ENCODE results near the gene TTC21A.

TTC21A gene

DNA sequence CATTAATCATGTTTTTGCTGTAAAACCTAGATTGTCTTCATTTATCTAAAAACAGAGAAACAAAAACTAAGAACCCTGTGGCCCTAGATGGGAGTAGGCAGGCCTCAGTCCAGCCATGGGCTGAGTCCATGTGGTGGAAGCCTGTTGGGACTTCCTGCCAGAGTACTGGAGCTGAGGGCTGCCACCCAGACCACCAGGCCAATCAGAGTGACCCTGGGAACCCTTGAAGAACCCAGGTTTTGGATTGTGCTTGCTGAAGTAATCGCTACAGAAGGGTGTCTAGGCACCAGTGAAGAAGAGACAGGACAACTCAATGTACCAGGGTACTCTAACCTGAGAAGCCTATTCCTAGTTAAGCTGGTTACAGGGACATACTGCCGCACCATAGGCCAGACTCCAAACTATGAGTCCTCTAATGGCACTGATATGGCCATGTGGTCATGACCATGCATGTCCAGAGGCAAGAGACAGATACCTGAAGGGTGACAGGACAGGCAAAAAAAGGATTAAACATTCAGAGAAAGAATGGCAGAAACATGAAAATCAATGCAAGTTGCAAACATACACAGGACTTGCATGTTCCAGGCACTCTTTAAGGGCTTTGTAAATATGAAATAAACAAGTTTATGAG, 33.0 kb downstream of the TTC21A start:
- no peak for FAIRE-seq

DNA sequence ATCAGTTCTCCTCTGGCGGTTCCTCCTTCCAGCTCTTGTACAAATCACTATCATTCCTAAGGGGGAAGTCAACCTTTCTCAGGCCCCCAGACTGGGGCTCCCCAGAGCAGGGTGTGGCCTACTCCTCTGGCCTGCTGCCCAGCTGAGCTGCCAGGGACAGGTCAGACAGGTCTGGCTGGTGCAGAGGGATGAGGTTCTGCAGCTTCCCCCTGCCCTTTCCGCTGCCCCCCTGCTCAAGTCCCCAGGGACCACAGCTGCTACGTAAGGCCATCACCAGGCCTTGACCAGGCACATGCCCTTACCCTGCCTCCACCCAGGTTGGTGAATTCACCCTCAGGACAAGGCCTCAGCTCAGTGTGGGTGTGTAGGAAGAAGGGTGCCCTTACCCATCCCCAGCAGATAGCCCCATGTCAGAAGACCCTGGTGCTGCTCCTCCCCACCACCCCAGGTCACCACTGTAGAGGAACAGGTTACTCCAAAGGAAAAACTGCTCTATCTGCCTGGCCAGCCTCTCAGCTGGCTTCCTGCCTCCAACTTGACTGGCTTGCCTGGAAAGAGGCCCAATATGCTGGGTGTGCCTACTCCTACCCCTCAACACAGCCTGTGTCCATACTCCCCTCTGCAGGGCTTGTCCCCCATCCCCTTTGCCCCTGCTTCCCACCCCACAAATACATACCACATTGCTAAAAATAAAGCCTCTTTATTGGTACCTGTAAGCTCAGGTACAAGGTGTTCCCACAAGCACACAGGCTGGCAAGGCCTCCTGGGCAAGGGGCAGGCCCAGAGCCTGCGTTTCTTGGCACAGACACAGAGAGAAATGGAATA, 33.9 kb downstream of the TTC21A start:
- no peak for FAIRE-seq

DNA sequence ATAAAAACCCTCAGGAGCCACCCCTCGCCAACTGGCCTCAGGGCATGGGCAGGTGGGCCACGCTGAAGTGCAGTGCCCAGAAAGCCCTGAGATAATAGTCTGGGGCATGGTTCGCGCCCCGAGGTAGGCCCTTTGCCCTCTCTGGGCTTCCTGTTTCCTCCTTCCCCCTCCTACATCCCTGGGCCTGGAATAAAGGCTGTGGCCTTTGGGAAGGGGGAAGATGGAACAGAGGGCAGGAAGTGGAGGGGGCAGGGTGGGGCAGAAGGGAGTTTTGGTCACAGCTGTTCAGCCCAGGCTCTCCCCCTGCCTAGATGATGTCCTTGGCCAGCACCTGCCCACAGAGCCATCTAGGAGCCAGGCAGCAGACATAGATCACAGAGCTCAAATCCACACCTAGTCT, 34.6 kb downstream of the TTC21A start:
- no peak for FAIRE-seq

GRCh38 chr3:39143051-39143885, 35.8 kb downstream of the TTC21A start:
- FAIRE-seq: no peak

DNA sequence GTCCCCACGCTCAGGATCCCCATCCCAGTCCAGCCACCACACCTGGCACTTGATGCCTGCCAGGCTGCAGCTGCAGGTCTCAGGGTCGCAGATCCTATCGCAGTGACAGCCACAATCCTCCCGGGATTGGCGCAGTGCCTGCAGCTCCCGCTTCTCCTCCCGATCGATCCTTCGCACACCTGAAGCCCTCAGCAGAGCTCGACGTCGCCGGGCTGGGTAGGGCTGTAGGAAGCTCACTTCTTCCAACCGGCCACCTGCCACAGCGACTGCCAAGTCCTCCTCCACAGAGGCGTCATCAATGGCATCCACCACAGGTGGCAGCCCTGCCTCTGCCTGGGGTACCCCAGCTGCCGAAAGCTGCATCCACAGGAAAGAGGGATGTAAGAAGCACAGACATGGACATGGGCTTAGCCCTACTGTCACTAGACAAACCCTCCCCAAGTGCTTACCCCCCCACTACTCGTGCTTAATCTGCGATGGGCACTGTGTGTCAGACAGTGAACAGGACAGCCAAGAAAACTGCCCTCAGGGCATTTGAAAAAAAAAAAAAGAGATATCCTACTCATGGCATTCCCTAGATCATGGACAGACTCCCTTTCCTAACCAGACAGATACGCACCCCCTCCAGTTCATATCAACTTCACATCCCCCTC, 36.7 kb downstream of the TTC21A start:
- no peak for FAIRE-seq

DNA sequence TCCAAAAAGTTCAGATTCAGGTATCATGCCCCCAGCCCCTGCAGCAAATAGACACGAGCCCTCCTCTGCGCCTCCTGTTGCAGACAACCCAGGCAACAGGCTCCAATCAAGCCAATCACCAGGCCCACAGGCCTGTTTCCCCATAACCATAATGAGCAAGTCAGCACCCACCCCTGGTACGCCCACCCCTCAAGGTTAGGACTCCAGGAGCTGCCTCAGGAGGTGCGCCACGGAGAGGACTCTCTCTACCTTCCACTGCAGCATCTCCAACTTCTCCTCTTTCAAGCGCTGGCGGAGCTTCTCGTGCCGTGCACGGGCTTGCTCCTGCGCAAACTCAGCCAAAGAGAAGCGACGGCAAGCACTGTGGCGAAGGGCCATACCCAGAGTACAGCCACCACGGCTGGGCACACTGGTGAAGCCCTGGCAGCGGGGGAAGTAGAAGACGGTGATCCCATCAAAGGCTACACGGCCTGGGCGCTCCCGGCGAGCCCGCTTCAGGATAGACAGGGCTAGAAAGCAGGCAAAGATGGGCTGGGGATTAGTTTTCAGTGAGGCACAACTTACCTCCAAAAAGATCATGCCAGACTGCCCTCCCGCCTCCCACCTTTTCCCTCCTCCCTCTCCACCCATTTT, 37.4 kb downstream of the TTC21A start:
- FAIRE-seq: no peak

- no peak for FAIRE-seq
These were observed 38.6 kb downstream of the TTC21A start for GRCh38 chr3:39146083-39146501.

GRCh38 chr3:39146611-39147591, 39.4 kb downstream of the TTC21A start:
- FAIRE-seq: no peak

- no peak for FAIRE-seq
These were observed 40.4 kb downstream of the TTC21A start for GRCh38 chr3:39147711-39148434.

GRCh38 chr3:39148435-39149058, 41.1 kb downstream of the TTC21A start:
- no peak for FAIRE-seq

- FAIRE-seq: no peak
These were observed 41.6 kb downstream of the TTC21A start for GRCh38 chr3:39149059-39149455.

DNA sequence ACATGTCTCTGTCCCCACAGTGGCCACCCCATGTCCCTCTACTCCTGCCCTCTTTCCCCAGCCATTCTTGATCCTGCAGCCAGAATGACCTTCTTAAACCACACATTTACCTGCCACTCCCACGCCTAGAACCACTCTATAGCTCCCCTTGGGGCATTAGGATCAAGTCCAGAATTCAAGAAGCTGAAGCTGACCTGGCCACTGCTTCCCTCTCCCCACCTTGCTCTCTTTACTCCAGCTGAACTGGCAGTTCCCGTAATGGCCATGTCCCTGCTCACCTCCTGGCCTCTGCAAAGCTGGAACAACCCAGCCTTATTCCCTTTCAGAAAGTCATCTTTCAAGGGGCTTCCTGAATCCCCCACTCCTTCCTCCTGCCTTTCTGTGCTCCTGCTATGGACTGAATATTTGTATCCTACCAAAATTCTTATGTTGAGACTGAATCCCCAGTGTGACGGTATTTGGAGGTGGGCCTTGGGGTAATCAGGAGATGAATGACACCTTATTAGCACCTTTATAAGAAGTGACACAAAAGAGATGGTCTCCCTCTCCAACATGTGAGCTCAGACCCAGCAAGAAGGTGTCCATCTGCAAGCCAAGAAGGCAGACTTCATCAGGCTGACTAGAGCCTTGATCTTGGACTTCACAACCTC, 42.1 kb downstream of the TTC21A start:
- no peak for FAIRE-seq

DNA sequence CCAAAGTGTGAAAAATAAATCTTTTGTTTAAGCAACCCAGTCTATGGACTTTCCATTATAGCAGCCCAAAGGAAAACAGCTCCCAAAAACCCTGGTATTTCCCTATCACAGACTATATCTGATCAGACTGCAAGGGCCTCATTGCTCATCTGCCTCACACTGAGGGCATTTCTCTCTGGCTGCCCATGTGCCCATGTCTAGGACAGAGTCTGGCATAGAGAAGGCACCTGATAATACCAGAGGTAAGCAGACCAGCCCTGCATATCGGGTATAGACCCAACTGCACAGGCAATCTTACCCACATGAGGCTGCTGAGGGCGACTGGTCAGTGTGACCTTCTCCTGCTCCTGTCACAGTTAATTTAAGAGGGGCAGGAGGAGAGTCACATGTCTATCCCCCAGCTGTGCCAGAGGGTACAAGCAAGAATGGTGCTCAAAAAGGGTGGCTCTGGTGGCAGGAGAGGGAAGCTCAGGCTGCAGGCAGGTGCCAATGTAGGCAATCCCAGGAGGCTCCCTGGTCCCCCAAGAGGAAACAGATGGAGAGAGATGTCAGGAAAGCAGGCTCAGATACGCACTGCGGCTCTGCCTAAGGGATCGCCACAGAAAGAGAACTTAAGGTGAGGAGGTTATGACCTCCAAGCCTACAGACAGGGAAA, 42.8 kb downstream of the TTC21A start:
- no peak for FAIRE-seq

GRCh38 chr3:39150803-39151631, 43.5 kb downstream of the TTC21A start:
- FAIRE-seq: no peak

DNA sequence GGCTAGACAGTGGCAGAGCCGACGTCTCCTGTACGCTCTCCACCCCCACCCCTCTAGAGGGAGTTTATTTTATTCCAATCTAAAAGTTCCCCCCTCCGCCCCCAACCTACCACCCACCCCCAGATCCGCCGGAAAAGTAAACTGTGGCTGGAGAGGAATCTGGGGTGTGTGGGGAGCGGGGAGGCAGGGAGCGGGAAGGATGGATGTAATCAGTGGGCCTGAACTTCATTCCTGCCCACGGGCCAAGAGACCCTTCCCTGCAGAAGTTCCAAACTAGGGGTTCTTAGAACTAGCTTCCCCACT, 46.4 kb downstream of the TTC21A start:
- no peak for FAIRE-seq

GRCh38 chr3:39154280-39155021, 47.0 kb downstream of the TTC21A start:
- FAIRE-seq: no peak

DNA sequence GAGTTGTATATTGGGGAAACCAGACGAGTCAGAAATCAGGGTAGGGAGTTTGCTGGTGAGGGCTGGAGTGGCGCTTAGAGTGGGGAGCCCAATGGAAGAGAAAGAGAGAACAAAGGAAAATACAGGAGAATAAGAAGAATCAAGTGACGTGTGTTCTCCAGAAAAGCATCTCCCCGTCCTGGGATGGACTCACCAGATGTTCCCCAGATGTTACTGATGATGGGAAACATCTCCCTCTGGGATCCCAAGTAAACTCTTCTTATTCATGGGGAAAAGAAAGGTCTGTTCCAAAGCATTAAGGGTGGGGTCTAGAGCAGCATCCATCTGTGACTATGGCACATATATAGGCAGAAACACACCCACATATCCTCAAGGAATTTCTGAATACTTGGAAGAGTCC, 48.9 kb downstream of the TTC21A start:
- no peak for FAIRE-seq

- FAIRE-seq: no peak
These were observed 49.9 kb downstream of the TTC21A start for GRCh38 chr3:39157359-39157758.
